NCI-H1092 (cell line): ENCODE results near the gene CGB5.

Experiments used
- DNase-seq: peaks from one replicate; lab custom pipeline; 2025; lab: John Stamatoyannopoulos, UW

Gene CGB5

DNA sequence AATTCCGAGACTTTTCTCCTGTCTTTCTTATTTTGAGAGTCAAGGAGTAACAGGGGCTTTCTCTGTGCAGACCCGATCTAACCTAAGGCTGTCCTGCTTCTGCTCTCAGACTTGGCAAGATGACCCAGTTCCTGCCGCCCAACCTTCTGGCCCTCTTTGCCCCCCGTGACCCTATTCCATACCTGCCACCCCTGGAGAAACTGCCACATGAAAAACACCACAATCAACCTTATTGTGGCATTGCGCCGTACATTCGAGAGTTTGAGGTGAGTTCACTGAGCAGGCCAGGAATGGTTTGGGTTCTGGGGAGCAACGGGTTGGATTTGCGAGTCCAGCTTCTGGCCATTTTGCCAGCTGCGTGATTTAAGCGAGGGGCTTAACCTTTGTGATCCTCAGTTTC, 42.6 kb downstream of the CGB5 start:
- no peak for DNase-seq

DNA sequence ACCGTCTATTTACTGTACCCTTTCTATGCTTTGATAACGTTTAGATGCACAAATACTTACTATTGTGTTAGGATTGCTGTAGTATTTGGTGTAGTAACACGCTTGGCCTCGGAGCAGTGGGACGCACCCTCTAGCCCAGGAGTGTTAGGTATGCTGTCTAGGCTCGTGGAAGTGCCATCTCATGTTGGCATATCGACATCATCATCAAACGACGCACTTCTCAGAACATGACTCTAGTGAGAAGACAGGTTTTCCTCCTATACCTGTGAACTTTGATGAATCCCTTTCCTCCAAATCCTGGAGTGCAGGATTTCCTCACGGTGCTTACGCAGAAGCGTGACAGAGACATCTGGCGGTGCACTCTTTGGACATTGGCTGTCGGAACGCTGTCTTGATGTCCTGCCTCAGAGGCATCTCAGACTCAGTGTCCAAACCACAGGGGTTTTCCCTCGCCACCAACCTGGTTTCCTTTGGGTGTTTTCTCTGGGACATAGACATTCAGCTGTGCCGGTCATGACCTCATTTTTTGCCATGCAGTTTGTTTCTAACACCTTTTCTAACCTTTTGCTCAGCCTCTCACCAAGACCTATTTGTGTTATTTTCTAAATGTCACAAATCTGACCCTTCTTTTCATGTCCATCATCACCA, 47.9 kb downstream of the CGB5 start:
- DNase-seq: no peak

DNA sequence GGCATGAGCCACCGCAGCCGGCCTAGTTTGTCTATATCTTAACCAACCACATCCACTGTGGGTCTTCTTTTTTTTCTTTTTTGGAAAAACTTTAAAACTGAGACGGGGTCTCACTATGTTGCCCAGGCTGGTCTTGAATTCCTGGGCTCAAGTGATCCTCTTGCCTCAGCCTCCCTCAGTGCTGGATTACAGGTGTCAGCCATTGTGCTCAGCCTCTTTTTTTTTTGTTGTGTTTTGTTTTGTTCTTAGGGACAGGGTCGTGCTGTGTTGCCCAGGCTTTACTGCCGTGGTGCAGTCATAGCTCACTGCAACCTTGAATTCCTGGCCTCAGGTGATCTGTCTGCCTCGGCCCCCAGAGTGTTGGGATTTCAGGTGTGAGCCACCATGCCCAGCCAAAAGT, 49.0 kb downstream of the CGB5 start:
- DNase-seq: no peak
